Amygdala (tissue), 56 donors: Measurements from ENCODE around the gene PCDHB11.
A peak's percentile ranks its signal among the peaks of the same experiment; 100 is the strongest.
"Not testable (repeated sequence)": the region's sequence is repeated elsewhere in the genome, so short reads cannot be mapped to it uniquely, and the experiment has no call there.

ENCODE experiments used
- DNase-seq, 56 donors: peaks; one replicate each; lab custom pipeline; 2025; lab: John Stamatoyannopoulos, UW

Gene PCDHB11

DNA sequence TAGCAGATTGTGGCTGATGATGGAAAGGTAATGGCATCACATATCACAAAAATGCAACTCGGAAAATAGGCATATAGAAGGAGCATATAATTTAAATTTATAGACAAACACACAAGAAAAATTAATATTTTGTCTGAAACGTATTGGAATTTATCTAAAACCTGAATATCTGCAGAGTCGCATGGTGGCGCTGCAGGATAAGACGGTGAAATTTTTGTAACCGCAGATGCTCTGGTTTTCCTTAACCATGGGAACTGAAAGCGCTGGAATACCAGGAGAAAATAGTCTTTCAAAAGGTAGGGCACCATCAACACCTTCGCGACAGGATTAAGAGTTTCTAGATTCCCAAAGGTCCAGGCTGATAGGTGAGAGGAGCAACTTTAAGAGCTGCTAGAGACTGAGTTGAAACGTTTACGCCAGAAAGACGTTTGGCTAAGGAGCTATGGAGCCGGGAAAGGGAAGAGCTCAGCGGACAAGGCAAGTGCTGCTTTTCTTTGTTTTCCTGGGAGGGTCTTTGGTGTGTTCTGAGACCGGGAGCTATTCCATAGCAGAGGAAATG is 34.8 kb downstream of the PCDHB11 start:
- DNase-seq, result no peak

DNA sequence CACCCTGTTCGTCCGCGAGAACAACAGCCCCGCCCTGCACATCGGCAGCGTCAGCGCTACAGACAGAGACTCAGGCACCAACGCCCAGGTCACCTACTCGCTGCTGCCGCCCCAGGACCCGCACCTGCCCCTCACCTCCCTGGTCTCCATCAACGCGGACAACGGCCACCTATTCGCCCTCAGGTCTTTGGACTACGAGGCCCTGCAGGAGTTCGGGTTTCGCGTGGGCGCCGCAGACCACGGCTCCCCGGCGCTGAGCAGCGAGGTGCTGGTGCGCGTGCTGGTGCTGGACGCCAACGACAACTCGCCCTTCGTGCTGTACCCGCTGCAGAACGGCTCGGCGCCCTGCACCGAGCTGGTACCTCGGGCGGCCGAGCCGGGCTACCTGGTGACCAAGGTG is 36.5 kb downstream of the PCDHB11 start:
- not testable (repeated sequence) for DNase-seq

DNA sequence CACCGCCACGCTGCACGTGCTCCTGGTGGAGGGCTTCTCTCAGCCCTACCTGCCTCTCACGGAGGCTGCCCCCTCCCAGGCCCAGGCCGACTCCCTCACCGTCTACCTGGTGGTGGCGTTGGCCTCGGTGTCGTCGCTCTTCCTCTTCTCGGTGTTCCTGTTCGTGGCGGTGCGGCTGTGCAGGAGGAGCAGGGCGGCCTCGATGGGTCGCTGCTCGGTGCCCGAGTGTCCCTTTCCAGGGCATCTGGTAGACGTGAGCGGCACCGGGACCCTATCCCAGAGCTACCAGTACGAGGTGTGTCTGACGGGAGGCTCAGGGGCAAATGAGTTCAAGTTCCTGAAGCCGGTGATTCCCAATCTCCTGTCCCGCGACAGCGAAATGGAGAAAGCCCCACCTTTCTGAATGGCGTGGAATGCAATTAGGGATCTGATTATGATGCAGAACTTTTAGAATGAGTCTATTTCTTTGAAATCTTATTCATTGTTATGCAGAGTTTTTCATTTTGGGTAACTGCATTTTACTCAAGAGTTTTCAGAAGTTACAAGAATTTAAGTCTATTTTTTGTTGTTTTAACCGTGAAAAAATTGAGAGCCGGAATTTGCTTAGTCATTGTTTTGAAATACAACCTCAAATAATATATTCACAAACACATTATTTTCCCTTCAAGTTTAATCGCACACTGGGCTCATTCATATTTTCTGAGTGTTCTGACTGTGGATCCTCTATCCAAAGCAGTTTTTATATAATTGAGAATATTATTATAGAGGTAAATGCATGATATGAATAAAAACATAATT is 37.3 kb downstream of the PCDHB11 start:
- DNase-seq, result no peak

DNA sequence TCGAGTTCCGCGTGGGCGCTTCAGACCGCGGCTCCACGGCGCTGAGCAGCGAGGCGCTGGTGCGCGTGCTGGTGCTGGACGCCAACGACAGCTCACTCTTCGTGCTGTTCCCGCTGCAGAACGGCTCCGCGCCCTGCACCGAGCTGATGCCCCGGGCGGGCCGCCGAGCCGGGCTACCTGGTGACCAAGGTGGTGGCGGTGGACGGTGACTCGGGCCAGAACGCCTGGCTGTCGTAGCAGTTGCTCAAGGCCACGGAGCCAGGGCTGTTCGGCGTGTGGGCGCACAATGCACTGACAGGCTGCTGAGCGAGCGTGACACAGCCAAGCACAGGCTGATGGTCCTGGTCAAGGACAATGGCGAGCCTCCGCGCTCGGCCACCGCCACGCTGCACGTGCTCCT is 42.1 kb downstream of the PCDHB11 start:
- DNase-seq, result no peak

DNA sequence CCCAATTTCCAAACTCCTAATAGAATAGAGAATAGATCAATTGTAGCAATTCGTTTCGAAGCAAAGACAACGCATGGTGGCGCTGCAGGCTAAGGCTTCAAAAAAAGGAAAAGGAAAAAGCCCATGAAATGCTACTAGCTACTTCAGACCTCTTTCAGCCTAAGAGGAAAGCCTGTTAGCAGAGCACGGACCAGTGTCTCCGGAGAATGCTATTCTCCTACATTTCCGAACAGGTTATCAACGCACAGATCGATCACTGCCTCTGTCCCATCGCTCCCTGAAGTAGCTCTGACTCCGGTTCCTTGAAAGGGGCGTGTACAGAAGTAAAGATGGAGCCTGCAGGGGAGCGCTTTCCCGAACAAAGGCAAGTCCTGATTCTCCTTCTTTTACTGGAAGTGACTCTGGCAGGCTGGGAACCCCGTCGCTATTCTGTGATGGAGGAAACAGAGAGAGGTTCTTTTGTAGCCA is 45.9 kb downstream of the PCDHB11 start, which contains the start of gene PCDHB15:
TSS of gene PCDHB15 (plus strand) at position 146 of the 468 bp plus-strand sequence. CDS start at position 330, 184 bp downstream.
- peak in 13 of 56 donors; percentile 1 to 52 (median 18) for DNase-seq

DNA sequence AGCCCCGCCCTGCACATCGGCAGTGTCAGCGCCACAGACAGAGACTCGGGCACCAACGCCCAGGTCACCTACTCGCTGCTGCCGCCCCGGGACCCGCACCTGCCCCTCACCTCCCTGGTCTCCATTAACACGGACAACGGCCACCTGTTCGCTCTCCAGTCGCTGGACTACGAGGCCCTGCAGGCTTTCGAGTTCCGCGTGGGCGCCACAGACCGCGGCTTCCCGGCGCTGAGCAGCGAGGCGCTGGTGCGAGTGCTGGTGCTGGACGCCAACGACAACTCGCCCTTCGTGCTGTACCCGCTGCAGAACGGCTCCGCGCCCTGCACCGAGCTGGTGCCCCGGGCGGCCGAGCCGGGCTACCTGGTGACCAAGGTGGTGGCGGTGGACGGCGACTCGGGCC is 47.5 kb downstream of the PCDHB11 start:
- not testable (repeated sequence) for DNase-seq

DNA sequence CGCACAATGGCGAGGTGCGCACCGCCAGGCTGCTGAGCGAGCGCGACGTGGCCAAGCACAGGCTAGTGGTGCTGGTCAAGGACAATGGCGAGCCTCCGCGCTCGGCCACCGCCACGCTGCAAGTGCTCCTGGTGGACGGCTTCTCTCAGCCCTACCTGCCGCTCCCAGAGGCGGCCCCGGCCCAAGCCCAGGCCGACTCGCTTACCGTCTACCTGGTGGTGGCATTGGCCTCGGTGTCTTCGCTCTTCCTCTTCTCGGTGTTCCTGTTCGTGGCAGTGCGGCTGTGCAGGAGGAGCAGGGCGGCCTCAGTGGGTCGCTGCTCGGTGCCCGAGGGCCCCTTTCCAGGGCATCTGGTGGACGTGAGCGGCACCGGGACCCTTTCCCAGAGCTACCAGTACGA is 48.0 kb downstream of the PCDHB11 start:
- DNase-seq, result not testable (repeated sequence)

DNA sequence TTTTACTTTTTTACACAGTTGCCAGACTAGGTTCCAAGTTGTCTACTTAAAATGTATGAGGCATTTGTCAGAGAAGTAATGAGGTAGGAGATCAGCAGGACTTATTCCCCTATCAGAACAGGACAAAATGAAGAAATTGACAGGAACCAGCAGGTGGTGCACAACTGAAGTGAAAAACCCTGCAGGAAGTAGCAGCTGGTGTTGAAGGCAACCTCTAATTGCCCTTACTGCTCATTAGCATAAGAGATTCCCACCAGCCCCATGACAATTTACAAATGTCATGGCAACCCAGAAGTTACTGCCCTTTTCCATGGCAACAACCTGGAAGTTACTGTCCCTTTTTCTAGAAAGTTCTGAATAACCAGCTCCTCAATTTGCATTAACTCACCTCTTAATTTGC is 51.1 kb downstream of the PCDHB11 start:
- no peak for DNase-seq
